ENCODE measurements around the gene POLR3E.

POLR3E gene, protein sequence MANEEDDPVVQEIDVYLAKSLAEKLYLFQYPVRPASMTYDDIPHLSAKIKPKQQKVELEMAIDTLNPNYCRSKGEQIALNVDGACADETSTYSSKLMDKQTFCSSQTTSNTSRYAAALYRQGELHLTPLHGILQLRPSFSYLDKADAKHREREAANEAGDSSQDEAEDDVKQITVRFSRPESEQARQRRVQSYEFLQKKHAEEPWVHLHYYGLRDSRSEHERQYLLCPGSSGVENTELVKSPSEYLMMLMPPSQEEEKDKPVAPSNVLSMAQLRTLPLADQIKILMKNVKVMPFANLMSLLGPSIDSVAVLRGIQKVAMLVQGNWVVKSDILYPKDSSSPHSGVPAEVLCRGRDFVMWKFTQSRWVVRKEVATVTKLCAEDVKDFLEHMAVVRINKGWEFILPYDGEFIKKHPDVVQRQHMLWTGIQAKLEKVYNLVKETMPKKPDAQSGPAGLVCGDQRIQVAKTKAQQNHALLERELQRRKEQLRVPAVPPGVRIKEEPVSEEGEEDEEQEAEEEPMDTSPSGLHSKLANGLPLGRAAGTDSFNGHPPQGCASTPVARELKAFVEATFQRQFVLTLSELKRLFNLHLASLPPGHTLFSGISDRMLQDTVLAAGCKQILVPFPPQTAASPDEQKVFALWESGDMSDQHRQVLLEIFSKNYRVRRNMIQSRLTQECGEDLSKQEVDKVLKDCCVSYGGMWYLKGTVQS

GRCh38 chr16:22297114-22297870, at the start of gene POLR3E:
Gene POLR3E (plus strand): TSS chr16:22297409. CDS start chr16:22302969, 5,560 bp downstream.
- peak; percentile 99 for DNase-seq (ENCODE audit: low read depth)

GRCh38 chr16:22250522-22250921, 46.7 kb upstream of the POLR3E start:
- no peak for DNase-seq (ENCODE audit: low read depth)

DNA sequence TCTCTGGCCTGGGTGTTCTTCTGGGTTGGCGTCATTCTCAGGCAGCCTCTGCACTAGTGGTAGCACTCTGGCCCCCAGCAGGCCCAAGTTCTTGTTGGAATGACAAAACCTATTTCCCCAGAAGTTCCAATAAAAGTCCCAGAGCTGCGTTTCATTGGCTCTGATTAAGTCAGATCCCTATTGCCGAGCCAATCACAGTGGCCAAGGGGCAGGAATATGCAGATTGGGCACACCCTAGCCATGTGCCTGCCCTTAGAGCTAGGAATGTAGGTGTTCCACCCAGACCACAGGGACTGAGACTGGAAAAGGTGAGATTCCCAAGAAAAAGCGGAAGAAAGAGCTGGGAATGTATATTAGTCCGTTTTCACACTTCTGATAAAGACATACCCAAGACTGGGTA, 44.9 kb upstream of the POLR3E start:
- DNase-seq (ENCODE audit: low read depth): no peak

- DNase-seq (ENCODE audit: low read depth): no peak
Measured at GRCh38 chr16:22253272-22253671, 43.9 kb upstream of the POLR3E start.

DNA sequence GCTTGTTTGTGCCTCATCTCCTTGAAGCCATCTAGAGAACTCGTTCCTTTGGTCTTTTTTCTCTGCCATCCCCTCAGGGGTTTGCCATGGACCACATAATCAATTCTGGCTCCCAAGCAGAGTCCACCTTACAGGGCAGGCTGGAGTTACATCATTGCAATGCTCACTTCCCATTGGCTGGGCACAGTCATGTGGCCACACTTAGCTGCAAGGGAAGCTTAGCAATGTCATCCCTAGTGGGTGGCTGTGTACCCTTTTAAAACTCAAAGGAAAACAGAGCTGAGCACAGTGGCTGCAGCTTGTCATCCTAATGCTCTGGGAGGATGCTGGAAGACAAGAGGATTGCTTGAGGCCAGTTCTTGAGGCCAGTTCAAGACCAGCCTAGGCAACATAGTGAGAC, 41.9 kb upstream of the POLR3E start:
- DNase-seq (ENCODE audit: low read depth): no peak

DNA sequence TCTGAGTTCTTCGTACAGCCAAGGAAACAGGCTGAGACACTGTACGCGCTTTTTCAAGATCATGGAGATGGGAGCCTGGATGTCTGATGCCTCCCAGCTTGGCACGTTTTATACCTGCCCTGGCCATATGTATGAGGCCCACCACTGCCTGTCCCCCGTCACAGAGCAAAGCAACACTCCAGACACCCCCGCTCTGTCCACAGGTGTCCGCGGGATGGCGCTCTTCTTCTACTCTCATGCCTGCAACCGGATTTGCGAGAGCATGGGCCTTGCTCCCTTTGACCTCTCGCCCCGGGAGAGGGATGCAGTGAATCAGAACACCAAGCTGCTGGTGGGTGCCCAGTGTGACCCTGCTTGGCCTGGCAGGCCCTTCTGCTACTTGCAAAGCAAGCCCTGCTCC, 39.8 kb upstream of the POLR3E start:
- no peak for DNase-seq (ENCODE audit: low read depth)

DNA sequence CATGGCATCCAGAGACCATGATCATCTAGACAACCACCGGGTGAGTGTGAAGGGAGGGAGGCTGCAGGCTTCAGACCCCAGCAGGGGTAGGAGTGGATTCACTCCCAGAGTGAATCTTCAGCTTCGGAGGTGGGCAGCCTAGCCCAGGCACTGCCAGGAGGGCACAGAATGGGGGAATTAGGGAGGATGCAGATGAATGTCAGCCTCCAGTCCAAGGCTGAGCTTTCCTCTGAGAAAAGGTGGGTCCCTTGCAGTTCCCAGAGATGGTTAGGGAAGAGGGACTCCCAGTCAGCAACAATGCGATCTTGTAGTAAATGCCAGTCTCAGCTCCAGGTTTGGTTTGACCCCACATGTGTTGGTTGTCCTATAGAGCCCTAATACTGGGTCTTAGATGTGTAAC, 36.7 kb upstream of the POLR3E start:
- no peak for DNase-seq (ENCODE audit: low read depth)

GRCh38 chr16:22262460-22262859, 34.7 kb upstream of the POLR3E start:
- no peak for DNase-seq (ENCODE audit: low read depth)

- no peak for DNase-seq (ENCODE audit: low read depth)
Measured at GRCh38 chr16:22264786-22265185, 32.4 kb upstream of the POLR3E start.

DNA sequence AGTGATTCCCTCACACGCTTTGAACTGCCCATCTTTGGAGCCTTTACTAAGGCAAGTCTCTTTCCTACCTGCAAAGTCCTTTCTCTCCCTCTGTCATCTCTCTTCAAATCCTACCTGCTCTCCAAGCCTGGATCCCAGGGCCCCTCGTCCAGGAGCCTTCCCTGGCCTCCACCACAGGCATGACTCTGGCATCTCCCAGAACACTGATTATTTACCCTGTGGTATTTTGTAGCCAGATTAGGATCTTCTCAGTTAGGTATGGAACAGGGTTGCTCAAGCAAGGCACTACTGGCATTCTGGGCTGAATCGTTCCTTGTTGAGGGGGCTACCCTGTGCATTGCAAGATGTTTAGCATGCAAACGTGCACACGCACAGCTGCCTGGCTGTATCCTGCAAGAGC, 31.9 kb upstream of the POLR3E start:
- DNase-seq (ENCODE audit: low read depth): no peak

- DNase-seq (ENCODE audit: low read depth): no peak
Measured at GRCh38 chr16:22266546-22266945, 30.7 kb upstream of the POLR3E start.

DNA sequence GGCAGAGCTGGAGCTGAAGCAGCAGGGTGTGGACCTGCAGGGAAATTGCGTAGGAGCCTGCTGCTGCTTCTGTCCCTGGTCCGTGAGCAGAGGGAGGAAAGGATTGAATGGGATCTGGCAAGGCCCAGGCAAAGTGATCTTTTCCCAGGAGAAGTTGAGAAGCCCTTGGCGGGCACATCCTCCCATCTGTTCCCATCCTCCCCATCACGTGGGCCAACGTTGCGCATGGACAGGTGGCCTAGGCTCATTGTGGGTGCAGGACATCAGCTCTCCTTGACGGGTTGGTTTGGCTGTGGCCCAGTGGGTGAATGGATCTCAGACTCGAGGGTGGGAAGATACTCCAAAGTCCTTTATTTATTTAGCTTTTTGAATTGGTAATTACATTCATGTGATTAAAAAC, 29.4 kb upstream of the POLR3E start:
- no peak for DNase-seq (ENCODE audit: low read depth)

GRCh38 chr16:22270525-22270924, 26.7 kb upstream of the POLR3E start:
- no peak for DNase-seq (ENCODE audit: low read depth)

- no peak for DNase-seq (ENCODE audit: low read depth)
Measured at GRCh38 chr16:22272870-22273650, 24.1 kb upstream of the POLR3E start.

DNA sequence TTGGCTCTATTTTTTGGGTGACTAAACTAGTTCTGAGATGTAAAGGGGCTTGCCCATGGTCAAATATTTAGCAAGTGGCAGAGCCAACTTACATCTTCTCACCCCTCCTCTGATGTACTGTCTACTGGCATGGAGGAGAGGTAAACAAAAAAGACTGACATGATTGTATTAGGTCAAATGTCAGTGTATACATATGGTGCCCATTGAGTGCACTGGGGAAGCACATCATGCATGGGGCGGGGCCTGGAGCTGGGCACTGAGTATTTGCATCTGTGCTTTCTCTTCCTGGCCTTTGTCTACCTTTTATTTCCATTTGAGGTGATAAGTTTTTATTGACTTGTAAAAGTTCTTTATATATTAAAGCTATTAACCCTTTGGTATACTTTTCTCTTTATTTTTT, 22.3 kb upstream of the POLR3E start:
- DNase-seq (ENCODE audit: low read depth): no peak

GRCh38 chr16:22278441-22279230, 18.6 kb upstream of the POLR3E start:
- DNase-seq (ENCODE audit: low read depth): no peak

- no peak for DNase-seq (ENCODE audit: low read depth)
Measured at GRCh38 chr16:22282254-22282892, 14.8 kb upstream of the POLR3E start.

DNA sequence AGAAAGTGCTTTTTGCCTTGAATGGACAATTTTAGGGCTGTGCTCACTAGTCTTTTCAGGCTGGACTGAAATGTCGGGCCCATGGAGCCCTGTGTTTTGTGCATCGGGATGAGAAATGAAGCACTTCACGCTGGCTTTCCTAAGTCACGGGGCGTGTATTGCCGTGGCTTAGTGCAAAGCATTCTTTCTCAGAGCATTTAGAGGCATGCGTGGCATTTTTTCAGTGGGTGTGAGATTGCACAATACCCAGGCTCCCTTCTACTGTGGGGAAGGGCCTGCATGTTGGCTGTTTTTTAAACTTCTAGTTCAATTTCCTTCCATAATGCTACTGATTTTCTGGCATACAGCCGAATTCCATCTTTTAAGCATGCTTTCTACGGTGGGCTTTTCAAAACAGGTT, 12.6 kb upstream of the POLR3E start:
- DNase-seq (ENCODE audit: low read depth): no peak

DNA sequence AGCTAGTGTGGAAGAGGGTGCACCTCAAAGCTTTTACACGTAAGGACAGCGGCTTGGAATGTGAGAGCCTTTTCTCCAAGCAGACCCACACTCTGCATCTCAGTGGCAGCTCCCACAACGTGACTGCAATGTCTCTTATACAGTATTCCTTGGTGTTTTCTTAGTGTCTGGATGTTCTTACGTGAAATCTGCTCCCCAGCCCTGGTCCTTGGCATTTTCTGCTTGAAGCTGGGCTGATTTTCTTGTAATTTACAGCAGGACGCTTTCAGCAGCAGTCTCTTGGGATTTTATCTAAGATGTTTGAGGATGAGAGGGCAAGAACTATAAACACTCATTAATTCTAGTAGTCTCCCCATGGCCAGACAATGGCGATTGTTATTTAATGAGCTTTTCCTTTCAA, 12.1 kb upstream of the POLR3E start:
- no peak for DNase-seq (ENCODE audit: low read depth)

- DNase-seq (ENCODE audit: low read depth): no peak
Measured at GRCh38 chr16:22291020-22291419, 6.2 kb upstream of the POLR3E start.

DNA sequence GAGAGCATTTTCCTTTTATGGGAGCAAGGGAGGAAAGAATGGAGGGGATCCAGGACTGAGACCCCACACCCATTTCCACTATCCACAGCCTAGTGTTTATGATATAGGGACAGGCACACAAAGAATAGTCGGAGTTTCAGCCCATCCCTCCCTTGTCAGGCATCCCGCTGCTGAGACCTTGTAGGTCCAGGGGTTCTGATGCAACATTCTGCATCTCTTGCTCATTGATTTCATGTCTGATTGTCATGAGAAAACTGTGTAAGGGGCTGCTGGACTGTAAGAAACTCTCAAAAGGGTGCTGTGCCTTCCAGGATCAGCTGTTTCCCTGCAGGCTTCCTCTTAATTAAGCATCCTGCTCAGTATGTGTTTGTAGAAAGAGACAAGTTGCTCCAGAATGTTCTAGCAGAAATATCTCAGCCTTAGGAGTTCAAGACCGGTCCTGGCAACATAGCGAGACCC, 5.3 kb upstream of the POLR3E start:
- DNase-seq (ENCODE audit: low read depth): no peak

Measured in stimulated activated CD8-positive, alpha-beta memory T cell treated with anti-CD3 and anti-CD28 coated beads, Interleukin-7, amount 100 ng/mL, for 24 hours (primary cell).